SU-DHL-6 (cell line): Measurements from ENCODE around the gene BCL2L14.

Experiments
- H2AFZ ChIP-seq: fragments of 200-600 bp; sonication (generic); 2 replicates; pipeline ENCODE4 v1.6.1; 2014; ENCODE audit warnings: low read depth, mild to moderate bottlenecking, moderate library complexity, mixed read lengths, antibody characterized with exemption, low read length; ENCODE audit not compliant: severe bottlenecking
- H3F3A ChIP-seq: fragments of 200-600 bp; shearing (Covaris generic); 2 replicates; pipeline ENCODE4 v1.6.0; 2016; ENCODE audit warnings: antibody characterized with exemption, mild to moderate bottlenecking; ENCODE audit not compliant: insufficient read depth
- H3K27ac ChIP-seq: fragments of 200-600 bp; sonication (generic); 2 replicates; pipeline ENCODE4 v1.5.1; 2016; ENCODE audit warnings: low read depth, mild to moderate bottlenecking, low read length, moderate library complexity, mixed read lengths
- H3K27me3 ChIP-seq: fragments of 200-600 bp; sonication (generic), shearing (Covaris generic); 2 replicates; pipeline ENCODE4 v1.6.0; 2014; ENCODE audit warnings: mild to moderate bottlenecking, low read length
- H3K36me3 ChIP-seq: fragments of 200-600 bp; sonication (generic); 2 replicates; pipeline ENCODE4 v1.6.1; 2014; ENCODE audit warnings: mild to moderate bottlenecking, low read length, mixed read lengths
- H3K4me2 ChIP-seq: fragments of 300-600, 200-600 bp; shearing (Covaris generic), sonication (generic); 2 replicates; pipeline ENCODE4 v1.6.0; 2014; ENCODE audit warnings: low read length, low read depth, mild to moderate bottlenecking; ENCODE audit not compliant: poor library complexity, severe bottlenecking
- H3K4me3 ChIP-seq: fragments of 200-600 bp; sonication (generic); 2 replicates; pipeline ENCODE4 v1.5.1; 2014; ENCODE audit warnings: antibody characterized with exemption, low read length, mild to moderate bottlenecking, mixed read lengths; ENCODE audit not compliant: insufficient read depth, poor library complexity, severe bottlenecking
- H3K79me2 ChIP-seq: fragments of 200-600 bp; sonication (generic); 2 replicates; pipeline ENCODE4 v1.6.1; 2014; ENCODE audit warnings: mild to moderate bottlenecking, low read length, moderate library complexity; ENCODE audit not compliant: insufficient read depth
- H3K9ac ChIP-seq: fragments of 200-600 bp; sonication (generic); 2 replicates; pipeline ENCODE4 v1.7.0; 2014; ENCODE audit warnings: mild to moderate bottlenecking, low read length
- H3K9me2 ChIP-seq: fragments of 200-600 bp; sonication (generic); replicated peaks from 2 replicates; pipeline ENCODE4 v1.6.1; 2014; ENCODE audit warnings: low read length; ENCODE audit not compliant: insufficient read depth
- H3K9me3 ChIP-seq: fragments of 200-600 bp; sonication (generic); 2 replicates; pipeline ENCODE4 v1.6.1; 2014; ENCODE audit warnings: low read length, mixed read lengths; ENCODE audit not compliant: insufficient read depth
- H4K20me1 ChIP-seq: fragments of 200-600 bp; sonication (generic); 2 replicates; pipeline ENCODE4 v1.6.1; 2014; ENCODE audit warnings: low read depth, mild to moderate bottlenecking, antibody characterized with exemption, low read length, moderate library complexity, mixed read lengths
- CTCF ChIP-seq: fragments of 200-600 bp; sonication (generic); IDR thresholded peaks from one replicate; pipeline ENCODE4 v1.5.1; 2017; ENCODE audit warnings: antibody characterized with exemption, mild to moderate bottlenecking, low read length, moderate library complexity; ENCODE audit not compliant: insufficient read depth, poor library complexity, severe bottlenecking
- EZH2phosphoT487 ChIP-seq: fragments of 200-600 bp; sonication (generic), shearing (Covaris generic); conservative IDR thresholded peaks from 2 replicates; pipeline ENCODE4 v1.6.1; 2018; ENCODE audit warnings: mild to moderate bottlenecking, antibody characterized with exemption, low read length, moderate library complexity, mixed read lengths

BCL2L14 gene

GRCh38 chr12:12039897-12040296 is 30.8 kb upstream of the BCL2L14 start:
- H3F3A ChIP-seq, result no peaks in the 10 kb centered on the region
- H3K9me2 ChIP-seq, result no peaks in the 10 kb centered on the region
- no peaks in the 10 kb centered on the region for H3K36me3 ChIP-seq
- H3K4me2 ChIP-seq, result no peak overlapping the region
- no peaks in the 10 kb centered on the region for H3K79me2 ChIP-seq
- H4K20me1 ChIP-seq, result no peaks in the 10 kb centered on the region
- no peak for TF ChIP-seq EZH2phosphoT487
- no peak for TF ChIP-seq CTCF
- H3K27me3 ChIP-seq, result no peaks in the 10 kb centered on the region
- H2AFZ ChIP-seq, result no peak overlapping the region
- H3K4me3 ChIP-seq, result no peak overlapping the region
- no peak overlapping the region for H3K27ac ChIP-seq
- no peak overlapping the region for H3K9ac ChIP-seq
- H3K9me3 ChIP-seq, result no peaks in the 10 kb centered on the region

- H2AFZ ChIP-seq, result no peak overlapping the region
- H3K4me2 ChIP-seq, result no peak overlapping the region
- H3K36me3 ChIP-seq, result no peaks in the 10 kb centered on the region
- no peak overlapping the region for H3K9ac ChIP-seq
- no peaks in the 10 kb centered on the region for H3K79me2 ChIP-seq
- no peak for TF ChIP-seq CTCF
- TF ChIP-seq EZH2phosphoT487, result no peak
- H3K4me3 ChIP-seq, result no peak overlapping the region
- no peaks in the 10 kb centered on the region for H4K20me1 ChIP-seq
- H3F3A ChIP-seq, result no peaks in the 10 kb centered on the region
- H3K27ac ChIP-seq, result no peak overlapping the region
- no peaks in the 10 kb centered on the region for H3K9me2 ChIP-seq
- H3K27me3 ChIP-seq, result no peaks in the 10 kb centered on the region
- H3K9me3 ChIP-seq, result no peaks in the 10 kb centered on the region
Observed at GRCh38 chr12:12046401-12046800, 24.3 kb upstream of the BCL2L14 start.

- Histone ChIP-seq H3K9me3 (no peaks in the 10 kb centered on the region), H4K20me1 (no peaks in the 10 kb centered on the region), H3K9me2 (no peaks in the 10 kb centered on the region), H3K27ac (no peak overlapping the region), H3K79me2 (no peaks in the 10 kb centered on the region), H3F3A (no peaks in the 10 kb centered on the region), H3K4me3 (no peak overlapping the region), H3K27me3 (no peaks in the 10 kb centered on the region), H2AFZ (no peak overlapping the region), H3K9ac (no peak overlapping the region), H3K4me2 (no peak overlapping the region), H3K36me3 (no peaks in the 10 kb centered on the region)
- TF ChIP-seq EZH2phosphoT487 (no peak), CTCF (no peak)
Observed at GRCh38 chr12:12047682-12048081, 23.1 kb upstream of the BCL2L14 start.
